D721Med (cell line): ENCODE data around the gene RPL38.

Source experiments
- DNase-seq: peaks from one replicate; pipeline ENCODE4 v3.0.0; 2011; ENCODE audit warnings: low spot score; ENCODE audit not compliant: insufficient read length
- FAIRE-seq: peaks from 2 replicates; lab custom pipeline; 2011; peaks lifted over from hg19 to GRCh38; lab: Jason Lieb, UNC
- TF ChIP-seq, protein P1 (sequence below): IDR thresholded peaks from 2 replicates; pipeline ENCODE4 v1.5.1; 2012; ENCODE audit warnings: mild to moderate bottlenecking, control low read depth; ENCODE audit not compliant: insufficient read depth; ENCODE audit errors: missing control alignments

RPL38 gene

DNA sequence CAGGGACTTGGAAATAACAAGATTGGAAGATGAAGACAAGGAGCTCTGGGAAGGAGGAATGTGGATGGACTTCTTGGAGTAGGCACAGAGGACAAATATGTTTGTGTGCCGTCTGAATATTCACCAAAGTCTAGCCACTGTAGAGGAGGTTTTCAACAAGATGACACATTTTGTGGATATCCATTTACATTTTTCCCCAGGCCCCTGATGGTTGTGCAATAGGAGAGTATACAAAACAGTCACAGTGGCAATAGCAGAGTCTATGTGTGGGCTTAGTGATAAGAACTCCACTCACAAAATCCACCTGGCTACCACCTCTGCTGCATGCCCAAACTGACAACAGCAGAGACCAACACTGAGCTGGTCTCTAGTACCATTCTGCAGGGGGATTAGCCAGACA is 32.6 kb upstream of the RPL38 start:
- no peak for FAIRE-seq
- TF ChIP-seq, protein P1, sequence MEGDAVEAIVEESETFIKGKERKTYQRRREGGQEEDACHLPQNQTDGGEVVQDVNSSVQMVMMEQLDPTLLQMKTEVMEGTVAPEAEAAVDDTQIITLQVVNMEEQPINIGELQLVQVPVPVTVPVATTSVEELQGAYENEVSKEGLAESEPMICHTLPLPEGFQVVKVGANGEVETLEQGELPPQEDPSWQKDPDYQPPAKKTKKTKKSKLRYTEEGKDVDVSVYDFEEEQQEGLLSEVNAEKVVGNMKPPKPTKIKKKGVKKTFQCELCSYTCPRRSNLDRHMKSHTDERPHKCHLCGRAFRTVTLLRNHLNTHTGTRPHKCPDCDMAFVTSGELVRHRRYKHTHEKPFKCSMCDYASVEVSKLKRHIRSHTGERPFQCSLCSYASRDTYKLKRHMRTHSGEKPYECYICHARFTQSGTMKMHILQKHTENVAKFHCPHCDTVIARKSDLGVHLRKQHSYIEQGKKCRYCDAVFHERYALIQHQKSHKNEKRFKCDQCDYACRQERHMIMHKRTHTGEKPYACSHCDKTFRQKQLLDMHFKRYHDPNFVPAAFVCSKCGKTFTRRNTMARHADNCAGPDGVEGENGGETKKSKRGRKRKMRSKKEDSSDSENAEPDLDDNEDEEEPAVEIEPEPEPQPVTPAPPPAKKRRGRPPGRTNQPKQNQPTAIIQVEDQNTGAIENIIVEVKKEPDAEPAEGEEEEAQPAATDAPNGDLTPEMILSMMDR: no peak

DNA sequence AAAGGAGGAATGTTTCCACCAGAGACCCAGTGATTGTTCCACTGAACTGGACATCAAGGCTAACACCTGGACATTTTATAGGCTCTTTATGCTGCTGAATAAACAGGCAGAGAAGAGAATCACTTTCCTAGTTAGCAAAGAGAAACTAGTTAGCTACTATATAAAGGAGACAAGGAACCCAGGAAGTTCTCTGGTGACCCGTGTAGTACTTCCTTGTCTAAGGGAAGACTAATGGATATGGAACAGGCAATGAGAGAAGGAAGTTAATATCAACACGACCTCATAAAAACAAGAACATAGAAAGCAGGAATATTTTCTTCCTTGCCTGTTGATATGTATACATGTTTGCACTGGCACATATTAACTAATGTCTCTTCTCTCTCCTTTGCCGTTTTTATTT is 30.8 kb upstream of the RPL38 start:
- FAIRE-seq: peak; percentile 44
- TF ChIP-seq, protein P1: no peak
- no peak for DNase-seq

More for the DNA sequence above, 32.6 kb upstream of the RPL38 start:
- no peak for DNase-seq

DNA sequence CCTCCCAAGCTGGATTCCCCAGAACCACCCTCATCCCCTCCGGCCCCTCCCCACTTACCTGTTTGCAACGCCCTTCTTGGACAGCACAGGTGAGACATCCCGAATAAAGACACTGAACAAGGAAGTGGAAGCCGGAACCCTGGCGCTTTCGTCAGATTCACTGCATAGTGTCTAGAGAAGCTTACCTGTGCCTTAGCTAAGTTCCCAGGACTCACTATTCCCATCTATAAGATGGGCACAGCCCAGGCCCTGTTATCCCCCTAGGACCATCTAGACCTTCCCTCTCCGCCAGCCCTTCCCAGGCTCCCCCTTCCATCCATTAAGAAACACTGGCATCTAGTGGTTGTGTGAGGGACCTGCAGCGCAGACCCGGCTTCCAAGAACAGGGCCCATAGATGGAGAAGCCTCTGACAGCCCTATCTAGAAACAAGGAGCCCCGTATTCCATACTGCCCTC is 26.9 kb upstream of the RPL38 start:
- TF ChIP-seq, protein P1: peak; percentile 100
- FAIRE-seq (peak; percentile 53), DNase-seq (no peak)

DNA sequence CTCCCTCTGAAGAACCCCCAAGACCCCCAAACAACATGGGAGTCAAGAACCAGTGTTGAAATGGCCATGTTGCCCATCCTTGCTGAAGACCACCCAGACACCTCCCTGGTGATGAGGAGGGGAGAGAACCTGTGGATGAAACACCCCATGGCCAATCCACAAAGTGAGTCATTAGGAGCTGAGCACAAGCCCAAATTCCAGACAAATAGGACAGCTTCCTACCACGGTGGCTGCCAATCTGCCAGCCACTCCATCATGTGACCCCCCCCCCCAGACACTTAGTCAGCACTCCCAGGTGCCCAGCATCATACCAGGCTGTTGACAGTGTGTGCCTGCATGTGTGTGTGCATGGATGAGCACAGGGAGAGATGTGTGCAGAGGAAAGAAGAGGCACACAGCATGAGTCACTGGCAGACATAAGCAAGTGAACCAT is 26.4 kb upstream of the RPL38 start:
- TF ChIP-seq, protein P1: no peak
- DNase-seq (no peak), FAIRE-seq (no peak)

DNA sequence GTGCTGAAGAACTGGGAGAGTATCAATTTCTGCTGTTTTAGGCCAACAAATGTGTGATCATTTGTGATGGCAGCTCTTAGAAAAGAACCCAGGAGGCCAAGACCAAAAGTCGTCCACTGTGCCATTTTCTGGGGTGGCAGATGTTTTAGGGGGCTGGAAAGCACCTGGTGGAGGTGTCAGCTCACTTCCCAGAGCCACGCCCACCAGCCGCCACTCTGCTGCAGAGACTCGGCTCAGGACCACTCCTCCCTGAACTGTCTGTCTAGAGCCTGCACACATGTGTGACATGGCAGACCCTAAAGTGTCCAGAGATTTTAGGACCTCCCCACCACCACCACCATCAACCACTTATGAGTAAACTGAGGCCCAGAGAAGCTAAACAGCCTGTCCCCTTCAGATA is 23.9 kb upstream of the RPL38 start:
- TF ChIP-seq, protein P1: no peak
- DNase-seq (no peak), FAIRE-seq (no peak)

DNA sequence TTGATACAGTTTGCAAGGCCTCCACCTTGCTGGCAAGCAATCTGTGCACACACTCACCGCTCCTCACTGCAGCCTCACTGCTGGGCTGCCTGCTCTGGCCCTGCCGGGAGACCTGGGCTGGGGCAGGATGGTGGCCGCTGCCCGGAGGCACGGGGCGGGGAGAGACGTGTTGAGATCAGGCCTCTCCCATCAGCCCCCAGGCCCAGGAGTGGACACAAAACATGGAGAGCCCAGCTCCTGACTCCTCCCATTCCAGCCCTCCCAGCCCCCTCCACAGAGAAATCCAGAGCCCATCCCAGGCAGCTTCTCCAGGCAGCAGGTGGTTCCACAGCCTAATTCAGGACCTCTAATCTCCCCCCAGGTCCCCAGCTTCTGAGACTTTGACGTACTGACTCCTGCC is 23.1 kb upstream of the RPL38 start:
- TF ChIP-seq, protein P1: no peak
- FAIRE-seq: no peak
- DNase-seq: no peak

DNA sequence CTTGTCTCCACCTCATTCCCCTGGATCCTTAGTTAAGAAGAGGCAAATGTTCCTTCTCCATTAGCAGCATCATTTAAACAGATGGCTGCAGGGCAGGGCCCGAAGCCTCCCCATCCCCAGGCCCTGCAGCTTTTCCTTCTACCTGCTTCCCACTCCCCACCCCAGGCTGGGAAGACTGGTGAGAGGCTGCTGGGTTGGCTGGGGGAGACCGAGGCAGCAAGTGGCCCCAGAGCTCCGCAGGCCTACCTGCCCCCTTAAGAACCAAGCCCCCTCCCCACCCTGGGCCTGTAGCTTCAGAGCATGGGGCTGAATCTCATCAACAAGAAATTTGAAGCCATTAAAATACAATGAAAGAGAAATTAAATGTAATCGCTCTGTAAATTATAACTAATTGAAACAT is 22.1 kb upstream of the RPL38 start:
- DNase-seq (no peak), FAIRE-seq (no peak)
- TF ChIP-seq, protein P1: no peak
